ENCODE results near the gene SLC1A2. TPM values are rescaled to one million over a fixed set of nuclear protein-coding genes. Genes with fewer than 3 reads are reported as not detected.
"Not testable (repeated sequence)": the region's sequence is repeated elsewhere in the genome, so short reads cannot be mapped to it uniquely, and the experiment has no call there.

Gene SLC1A2
- total RNA-seq, 1 donor from 2014 or later = 228 TPM

GRCh38 chr11:35241083-35241482 is 178.3 kb downstream of the SLC1A2 start:
- no peak for DNase-seq

- DNase-seq = no peak
Observed at GRCh38 chr11:35239471-35240075, 179.8 kb downstream of the SLC1A2 start.

GRCh38 chr11:35238882-35239281 is 180.5 kb downstream of the SLC1A2 start:
- no peak for DNase-seq

- DNase-seq = no peak
Observed at GRCh38 chr11:35237860-35238715, 181.3 kb downstream of the SLC1A2 start.

DNA sequence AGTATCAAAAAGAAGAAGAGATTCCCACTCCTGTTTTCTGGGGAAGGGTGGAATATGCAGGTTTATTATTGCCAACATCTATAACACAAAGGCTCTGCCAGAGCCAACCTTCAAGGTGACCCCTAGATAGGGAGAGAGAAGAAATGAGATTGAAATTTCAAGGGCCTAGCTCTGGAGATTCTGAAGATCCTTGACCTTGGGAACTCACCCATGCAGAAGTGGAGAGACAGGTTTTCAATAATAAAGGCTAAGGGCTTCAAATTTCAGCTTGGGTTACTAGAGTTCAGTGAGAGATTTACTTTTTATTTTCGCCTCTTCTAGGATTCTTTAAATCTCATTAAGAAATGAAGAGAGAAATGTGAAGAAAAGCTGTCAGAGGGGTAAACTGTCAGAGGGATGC is 182.0 kb downstream of the SLC1A2 start:
- no peak for DNase-seq

GRCh38 chr11:35236667-35237003 is 182.7 kb downstream of the SLC1A2 start:
- no peak for DNase-seq

DNA sequence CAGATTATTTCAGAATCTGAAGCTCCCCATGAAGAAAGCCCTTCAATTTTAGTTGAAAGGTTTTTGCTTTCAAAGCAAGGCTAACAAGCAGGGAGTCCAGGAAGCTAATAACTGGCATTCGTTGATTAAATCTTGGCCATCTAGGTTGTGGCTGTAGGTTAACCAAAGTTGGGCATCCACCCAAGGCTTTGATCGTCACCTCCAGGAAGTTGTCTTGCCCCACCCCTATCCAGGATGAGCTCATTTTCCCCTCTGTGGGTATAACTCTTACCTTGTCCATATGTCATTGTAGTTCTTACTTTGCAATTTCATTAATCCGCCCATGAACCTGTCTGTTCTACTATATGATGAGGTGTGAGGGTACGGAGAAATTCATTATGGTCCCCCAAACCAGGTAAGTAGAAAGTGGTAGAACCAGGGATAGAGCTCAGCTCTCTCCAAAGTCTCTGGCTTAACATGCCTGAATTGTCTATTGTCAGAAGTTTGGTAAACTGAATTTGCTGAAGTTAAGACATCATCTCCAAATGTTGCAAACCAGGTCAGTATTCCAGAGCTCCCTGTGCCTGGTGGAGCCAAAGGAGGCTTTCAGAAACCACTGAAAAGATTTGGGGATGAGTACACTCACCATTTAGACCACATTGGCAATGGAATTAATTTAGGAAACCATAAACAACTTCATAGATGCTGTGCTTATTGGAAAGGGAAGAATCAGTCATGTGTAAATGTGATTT is 183.3 kb downstream of the SLC1A2 start:
- DNase-seq = no peak

GRCh38 chr11:35235498-35235897 is 183.9 kb downstream of the SLC1A2 start:
- no peak for DNase-seq

- no peak for DNase-seq
Observed at GRCh38 chr11:35235157-35235468, 184.2 kb downstream of the SLC1A2 start.

- no peak for DNase-seq
Observed at GRCh38 chr11:35234460-35235156, 184.8 kb downstream of the SLC1A2 start.

DNA sequence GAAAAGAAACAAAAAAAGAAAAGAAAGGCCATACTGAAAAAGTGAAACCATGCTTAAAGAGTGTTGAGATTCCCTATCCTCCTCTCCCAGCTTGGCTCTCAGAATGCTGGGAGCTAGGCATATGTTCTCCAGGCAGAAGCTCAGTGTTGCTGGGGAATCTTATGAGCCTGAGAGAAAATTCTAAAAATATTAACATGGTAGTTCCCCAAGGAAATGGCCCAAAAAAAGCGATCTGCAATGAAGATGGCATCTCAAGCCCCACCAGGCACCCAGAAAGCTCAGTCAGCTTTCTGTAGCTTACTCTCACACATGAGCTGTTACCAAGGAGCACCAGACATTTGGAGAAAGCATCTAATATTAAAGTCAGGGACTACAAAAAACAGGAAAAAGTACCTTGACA is 185.8 kb downstream of the SLC1A2 start:
- DNase-seq = no peak

DNA sequence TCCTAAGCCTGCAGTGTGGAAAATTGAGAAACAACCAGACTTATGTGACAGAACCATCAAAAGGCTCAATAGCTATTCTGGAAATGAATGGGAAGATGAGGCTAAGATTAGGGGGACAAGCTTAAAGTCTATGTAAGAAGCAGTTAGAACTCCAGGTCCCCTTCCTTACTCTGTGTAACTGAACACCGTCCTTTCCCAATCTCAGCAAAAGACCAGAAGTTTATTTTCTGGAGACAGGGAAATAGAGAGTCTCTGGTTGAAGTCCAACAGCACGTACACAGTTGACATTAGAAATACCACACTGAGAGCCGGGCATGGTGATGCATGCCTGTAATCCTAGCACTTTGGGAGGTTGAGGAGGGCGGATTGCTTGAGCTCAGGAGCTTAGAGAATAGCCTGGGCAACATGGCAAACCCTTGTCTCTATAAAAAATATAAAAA is 186.4 kb downstream of the SLC1A2 start:
- DNase-seq = no peak

GRCh38 chr11:35231076-35231860 is 188.1 kb downstream of the SLC1A2 start:
- DNase-seq = no peak

- DNase-seq = no peak
Observed at GRCh38 chr11:35230388-35230787, 189.0 kb downstream of the SLC1A2 start.

- no peak for DNase-seq
Observed at GRCh38 chr11:35228328-35228725, 191.0 kb downstream of the SLC1A2 start.

DNA sequence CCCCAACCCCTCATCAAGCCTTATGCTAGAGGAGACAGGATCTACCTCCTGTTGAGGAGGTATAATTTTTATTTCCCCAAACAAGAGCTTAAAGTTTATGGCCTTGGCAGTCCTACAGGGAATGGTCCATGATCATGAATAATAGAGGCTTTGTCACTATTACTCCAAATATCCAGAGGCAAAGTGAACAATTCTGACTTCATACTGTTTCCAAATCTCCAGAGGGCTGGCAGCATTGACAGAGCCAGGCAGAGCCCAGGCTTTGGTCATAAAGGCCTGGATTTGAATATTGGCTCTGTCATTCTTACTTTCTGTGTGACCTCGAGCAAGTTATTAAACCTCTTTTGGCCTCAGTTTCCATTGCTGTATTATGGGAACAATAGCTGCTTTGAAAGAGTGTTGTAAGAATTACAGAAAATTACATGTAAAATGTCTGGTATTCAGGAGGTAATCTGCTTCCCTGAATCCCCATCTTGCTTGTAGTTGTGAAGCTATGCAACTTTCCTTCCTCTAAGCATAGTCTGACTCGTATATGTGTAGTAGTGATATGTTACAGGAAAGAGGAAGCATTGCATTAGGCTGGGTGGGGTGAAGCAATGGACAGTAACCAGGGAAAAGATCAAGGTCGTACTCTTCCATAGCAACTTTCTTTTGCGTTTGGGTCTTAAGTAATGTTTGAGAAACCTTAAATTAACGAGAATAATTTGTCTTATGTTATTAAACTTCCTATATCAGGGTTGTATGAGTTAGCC is 191.6 kb downstream of the SLC1A2 start:
- DNase-seq = no peak

GRCh38 chr11:35226756-35227155 is 192.6 kb downstream of the SLC1A2 start:
- not testable (repeated sequence) for DNase-seq

GRCh38 chr11:35225946-35226520 is 193.3 kb downstream of the SLC1A2 start:
- DNase-seq = no peak

GRCh38 chr11:35223991-35224390 is 195.4 kb downstream of the SLC1A2 start:
- no peak for DNase-seq

DNA sequence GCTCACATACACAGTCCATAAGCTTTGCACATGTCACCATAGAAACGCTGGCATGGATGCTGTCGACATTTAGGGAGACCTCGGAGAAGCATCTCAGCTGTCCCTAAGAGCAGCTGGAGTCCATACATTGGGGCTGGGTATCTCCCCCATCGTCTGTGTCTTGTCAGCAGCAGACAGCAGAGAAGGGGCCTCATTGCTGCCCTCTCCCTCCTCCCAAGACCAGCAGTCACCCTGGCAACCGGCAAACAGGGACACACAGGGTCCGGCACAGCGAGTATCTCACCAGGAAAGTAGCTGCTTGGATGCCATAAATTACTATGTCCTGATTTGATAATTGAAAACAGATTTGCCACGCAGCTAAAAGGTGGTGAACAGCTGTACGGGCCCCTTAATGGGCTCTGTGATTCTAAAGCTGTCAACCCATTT is 196.0 kb downstream of the SLC1A2 start:
- DNase-seq = no peak

GRCh38 chr11:35218956-35219355 is 200.4 kb downstream of the SLC1A2 start:
- no peak for DNase-seq
